BE2C (cell line): ENCODE measurements around the gene ORC3.

Experiments used
- DNase-seq: peaks from one replicate; pipeline ENCODE4 v3.0.0-alpha.2; 2020
- H3K27me3 ChIP-seq: fragments of 250-450 bp; sonication (Bioruptor Pico); 2 replicates; pipeline ENCODE4 v1.5.1; 2020; ENCODE audit warnings: mild to moderate bottlenecking
- H3K36me3 ChIP-seq: fragments of 250-450 bp; sonication (Bioruptor Pico); 2 replicates; pipeline ENCODE4 v1.5.1; 2020; ENCODE audit warnings: mild to moderate bottlenecking
- H3K4me1 ChIP-seq: fragments of 250-450 bp; sonication (Bioruptor Pico); 2 replicates; pipeline ENCODE4 v1.5.1; 2020
- H3K4me3 ChIP-seq: 2 replicates; pipeline ENCODE4 v1.5.1; 2011; ENCODE audit warnings: low read depth, low read length
- H3K9me3 ChIP-seq: fragments of 250-450 bp; sonication (Bioruptor Pico); 2 replicates; pipeline ENCODE4 v1.5.1; 2020
- TF ChIP-seq, protein P1 (sequence below): IDR thresholded peaks from 2 replicates; pipeline ENCODE4 v1.5.1; 2012; ENCODE audit warnings: mild to moderate bottlenecking, low read depth, low read length

The ORC3 gene

DNA sequence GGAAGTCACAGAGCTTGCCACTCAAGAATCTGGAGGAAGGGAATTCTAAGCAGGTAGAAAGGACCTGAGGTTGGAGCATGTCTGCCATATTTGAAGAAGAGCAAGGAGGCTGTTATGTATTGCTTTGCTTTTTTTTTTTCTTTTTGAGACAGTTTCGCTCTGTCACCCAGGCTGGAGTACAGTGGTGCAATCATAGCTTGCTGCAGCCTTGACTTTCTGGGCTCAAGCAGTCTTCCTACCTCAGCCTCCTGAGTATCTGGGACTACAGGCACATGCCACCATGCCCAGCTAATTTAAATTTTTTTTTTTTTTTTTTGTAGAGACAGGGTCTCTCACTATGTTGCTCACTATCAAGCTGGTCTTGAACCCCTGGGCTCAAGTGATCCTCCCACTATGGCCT is 40.8 kb downstream of the ORC3 start:
- DNase-seq = no peak
- TF ChIP-seq, protein P1, sequence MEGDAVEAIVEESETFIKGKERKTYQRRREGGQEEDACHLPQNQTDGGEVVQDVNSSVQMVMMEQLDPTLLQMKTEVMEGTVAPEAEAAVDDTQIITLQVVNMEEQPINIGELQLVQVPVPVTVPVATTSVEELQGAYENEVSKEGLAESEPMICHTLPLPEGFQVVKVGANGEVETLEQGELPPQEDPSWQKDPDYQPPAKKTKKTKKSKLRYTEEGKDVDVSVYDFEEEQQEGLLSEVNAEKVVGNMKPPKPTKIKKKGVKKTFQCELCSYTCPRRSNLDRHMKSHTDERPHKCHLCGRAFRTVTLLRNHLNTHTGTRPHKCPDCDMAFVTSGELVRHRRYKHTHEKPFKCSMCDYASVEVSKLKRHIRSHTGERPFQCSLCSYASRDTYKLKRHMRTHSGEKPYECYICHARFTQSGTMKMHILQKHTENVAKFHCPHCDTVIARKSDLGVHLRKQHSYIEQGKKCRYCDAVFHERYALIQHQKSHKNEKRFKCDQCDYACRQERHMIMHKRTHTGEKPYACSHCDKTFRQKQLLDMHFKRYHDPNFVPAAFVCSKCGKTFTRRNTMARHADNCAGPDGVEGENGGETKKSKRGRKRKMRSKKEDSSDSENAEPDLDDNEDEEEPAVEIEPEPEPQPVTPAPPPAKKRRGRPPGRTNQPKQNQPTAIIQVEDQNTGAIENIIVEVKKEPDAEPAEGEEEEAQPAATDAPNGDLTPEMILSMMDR = no peak
- Histone ChIP-seq H3K27me3 (no peaks in the 10 kb centered on the region), H3K36me3 (peaks cover 17% of the 10 kb centered on the region), H3K4me1 (no peaks in the 10 kb centered on the region), H3K9me3 (no peaks in the 10 kb centered on the region), H3K4me3 (no peak overlapping the region)

DNA sequence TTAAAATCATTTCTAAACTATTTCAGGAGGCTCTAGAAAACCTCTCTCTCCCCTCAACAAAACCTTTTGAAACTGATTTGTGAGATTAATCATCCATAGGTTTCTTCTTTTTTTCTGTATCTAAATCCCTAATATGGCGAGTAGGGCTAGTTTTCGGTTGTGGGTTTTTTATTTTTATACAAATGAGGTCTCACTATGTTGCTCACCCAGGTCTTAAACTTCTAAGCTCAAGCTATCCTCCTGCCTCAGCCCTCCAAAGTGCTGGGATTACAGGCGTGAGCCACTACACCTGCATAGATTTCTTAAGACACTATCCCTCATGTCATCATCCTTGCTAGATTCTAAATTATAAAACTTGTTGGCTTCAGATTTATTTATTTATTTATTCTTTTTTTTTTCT is 43.9 kb downstream of the ORC3 start:
- no peak overlapping the region for H3K4me3 ChIP-seq
- no peaks in the 10 kb centered on the region for H3K27me3 ChIP-seq
- TF ChIP-seq, protein P1 = no peak
- H3K36me3 ChIP-seq = peaks cover 19% of the 10 kb centered on the region
- H3K9me3 ChIP-seq = no peaks in the 10 kb centered on the region
- DNase-seq = no peak
- no peaks in the 10 kb centered on the region for H3K4me1 ChIP-seq

DNA sequence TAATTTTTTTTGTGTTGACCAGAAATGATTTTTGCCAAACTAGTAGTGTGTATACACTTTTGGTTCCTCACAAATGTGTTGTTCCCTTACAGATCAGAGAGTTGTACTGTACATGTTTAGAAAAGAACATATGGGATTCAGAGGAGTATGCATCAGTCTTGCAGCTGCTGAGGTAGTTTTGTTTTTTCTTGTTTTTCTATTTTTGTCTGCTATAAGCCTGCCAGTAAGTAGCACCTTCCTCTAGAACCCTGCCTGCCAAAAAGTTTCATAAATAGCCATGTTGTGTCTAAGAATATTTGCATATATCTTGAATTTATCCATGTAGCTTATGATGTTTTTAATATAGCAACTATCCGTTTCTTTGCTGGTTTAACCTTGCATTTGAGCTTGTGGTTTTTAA is 46.4 kb downstream of the ORC3 start:
- TF ChIP-seq, protein P1 = no peak
- H3K27me3 ChIP-seq = no peaks in the 10 kb centered on the region
- peaks cover 13% of the 10 kb centered on the region; the same call in 1 of the 2 replicates for H3K36me3 ChIP-seq
- no peak for DNase-seq
- no peaks in the 10 kb centered on the region for H3K9me3 ChIP-seq
- no peak overlapping the region for H3K4me3 ChIP-seq
- H3K4me1 ChIP-seq = no peaks in the 10 kb centered on the region

DNA sequence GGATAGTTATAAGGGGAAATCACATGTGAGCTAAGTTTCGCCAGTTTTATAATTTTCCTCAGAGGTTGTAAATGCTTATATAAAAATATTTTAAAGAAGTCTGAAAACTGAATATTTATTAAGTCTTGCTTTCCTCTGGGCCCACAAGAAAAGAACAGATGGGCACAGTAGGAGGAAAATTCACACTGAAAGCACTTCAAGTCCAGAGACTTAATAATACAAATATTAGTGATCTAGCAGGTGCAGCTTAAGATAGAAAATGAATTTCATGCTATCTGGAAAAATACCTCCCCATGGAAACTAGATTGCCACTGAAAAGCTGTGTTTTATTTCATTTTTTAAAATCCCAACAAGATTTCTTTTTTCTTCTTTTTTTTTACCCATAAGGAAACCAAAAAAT is 47.2 kb downstream of the ORC3 start:
- TF ChIP-seq, protein P1 = no peak
- no peak overlapping the region for H3K4me3 ChIP-seq
- H3K9me3 ChIP-seq = no peaks in the 10 kb centered on the region
- no peaks in the 10 kb centered on the region for H3K27me3 ChIP-seq
- no peak for DNase-seq
- peaks cover 13% of the 10 kb centered on the region; the same call in 1 of the 2 replicates for H3K36me3 ChIP-seq
- no peaks in the 10 kb centered on the region for H3K4me1 ChIP-seq

DNA sequence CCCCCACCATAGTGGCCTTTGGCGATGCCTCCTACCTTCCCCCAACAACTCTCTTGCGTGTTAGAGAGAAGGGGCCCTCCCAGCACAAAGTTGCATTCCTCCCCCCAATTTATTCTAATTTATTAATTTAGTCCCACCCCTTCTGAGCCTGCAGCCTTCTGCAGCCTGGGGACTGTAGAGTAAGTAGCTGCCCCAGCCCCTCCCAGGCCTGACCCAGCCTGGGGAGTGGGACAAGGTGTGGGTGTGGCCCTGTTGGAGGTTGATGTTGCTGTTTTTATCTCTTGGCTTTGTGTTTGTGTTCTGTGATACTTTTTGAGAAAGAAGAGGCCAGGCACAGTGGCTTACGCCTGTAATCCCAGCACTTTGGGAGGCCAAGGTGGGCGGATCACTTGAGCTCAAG is 49.4 kb downstream of the ORC3 start:
- no peak for DNase-seq

DNA sequence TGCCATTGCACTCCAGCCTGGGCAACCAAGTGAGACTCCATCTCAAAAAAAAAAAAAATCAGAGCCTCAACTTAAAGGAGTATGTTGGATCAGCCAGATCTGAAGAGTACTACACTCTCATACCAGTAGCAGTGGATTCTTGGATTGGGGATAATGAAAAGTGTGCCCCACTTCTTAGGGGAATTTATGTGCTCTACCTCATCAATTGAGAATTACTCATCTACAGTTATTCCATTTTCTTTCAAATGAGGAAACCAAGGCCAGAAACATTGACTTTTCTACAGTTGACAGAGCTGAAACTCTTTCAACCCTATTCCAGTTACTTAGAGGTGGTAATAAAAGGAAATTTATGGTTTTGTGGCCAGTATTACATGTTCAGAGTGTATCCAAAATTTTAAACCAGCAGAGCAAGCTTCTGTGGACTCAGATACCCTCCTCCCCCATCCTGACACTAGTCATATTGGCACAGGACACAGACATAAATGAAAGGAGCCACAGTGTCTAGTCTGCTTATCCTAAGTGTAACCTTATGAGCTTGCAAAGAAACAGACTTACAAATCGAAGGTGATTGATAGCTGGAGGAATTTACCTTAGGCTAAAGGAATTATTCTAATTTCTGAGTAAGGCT is 51.2 kb downstream of the ORC3 start:
- no peak for DNase-seq
- Histone ChIP-seq H3K9me3 (no peaks in the 10 kb centered on the region), H3K36me3 (peaks cover 13% of the 10 kb centered on the region; the same call in 1 of the 2 replicates), H3K27me3 (no peaks in the 10 kb centered on the region), H3K4me3 (no peak overlapping the region), H3K4me1 (no peaks in the 10 kb centered on the region)
- TF ChIP-seq, protein P1 = no peak

More for the DNA sequence above, 49.4 kb downstream of the ORC3 start:
- Histone ChIP-seq H3K27me3 (no peaks in the 10 kb centered on the region), H3K4me1 (no peaks in the 10 kb centered on the region), H3K4me3 (no peak overlapping the region), H3K36me3 (peaks cover 13% of the 10 kb centered on the region; the same call in 1 of the 2 replicates), H3K9me3 (no peaks in the 10 kb centered on the region)
- TF ChIP-seq, protein P1 = no peak
